ENCODE measurements around the gene MEF2C. TPM values are rescaled to one million over a fixed set of nuclear protein-coding genes. Genes with fewer than 3 reads are reported as not detected.
"Not testable (repeated sequence)": the region's sequence is repeated elsewhere in the genome, so short reads cannot be mapped to it uniquely, and the experiment has no call there.

Gene MEF2C
- total RNA-seq, 1 experiment from 2014 or later: 0.24 TPM

GRCh38 chr5:88875341-88876234, 7.4 kb downstream of the MEF2C start:
- in situ Hi-C loops (cut with HindIII; ENCODE audit: low pct_unique_long_range_greater_than_20kb, low sequenced_read_pairs): no loop called here
- DNase-seq (ENCODE audit: low read depth): no peak

DNA sequence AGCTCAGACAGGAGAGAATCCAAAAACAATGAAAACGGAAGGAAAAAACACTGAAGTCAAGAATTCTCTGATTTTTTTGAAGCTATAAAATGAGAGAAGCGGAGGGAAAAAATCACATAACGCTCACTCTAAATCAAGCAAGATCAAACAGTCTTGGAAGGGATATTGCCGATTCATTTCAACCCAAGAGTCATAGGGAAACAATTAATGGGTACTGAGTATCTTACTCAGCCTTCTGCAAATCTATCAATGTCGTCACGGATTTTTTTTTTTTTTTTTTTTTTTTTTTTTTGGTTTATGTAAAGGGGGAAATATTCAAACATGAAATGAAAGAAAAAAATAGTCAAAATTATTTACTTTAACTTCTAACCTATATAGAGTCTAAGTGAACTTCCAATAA, 9.5 kb downstream of the MEF2C start:
- DNase-seq (ENCODE audit: low read depth): no peak
- in situ Hi-C loops (cut with HindIII; ENCODE audit: low pct_unique_long_range_greater_than_20kb, low sequenced_read_pairs): no loop called here

- in situ Hi-C loops (cut with HindIII; ENCODE audit: low pct_unique_long_range_greater_than_20kb, low sequenced_read_pairs): no loop called here
- no peak for DNase-seq (ENCODE audit: low read depth)
Measured at GRCh38 chr5:88872971-88873370, 10.0 kb downstream of the MEF2C start.

- in situ Hi-C loops (cut with HindIII; ENCODE audit: low pct_unique_long_range_greater_than_20kb, low sequenced_read_pairs): no loop called here
- no peak for DNase-seq (ENCODE audit: low read depth)
Measured at GRCh38 chr5:88870285-88870684, 12.7 kb downstream of the MEF2C start.

GRCh38 chr5:88868468-88869068, 14.4 kb downstream of the MEF2C start:
- in situ Hi-C loops (cut with HindIII; ENCODE audit: low pct_unique_long_range_greater_than_20kb, low sequenced_read_pairs): no loop called here
- no peak for DNase-seq (ENCODE audit: low read depth)

DNA sequence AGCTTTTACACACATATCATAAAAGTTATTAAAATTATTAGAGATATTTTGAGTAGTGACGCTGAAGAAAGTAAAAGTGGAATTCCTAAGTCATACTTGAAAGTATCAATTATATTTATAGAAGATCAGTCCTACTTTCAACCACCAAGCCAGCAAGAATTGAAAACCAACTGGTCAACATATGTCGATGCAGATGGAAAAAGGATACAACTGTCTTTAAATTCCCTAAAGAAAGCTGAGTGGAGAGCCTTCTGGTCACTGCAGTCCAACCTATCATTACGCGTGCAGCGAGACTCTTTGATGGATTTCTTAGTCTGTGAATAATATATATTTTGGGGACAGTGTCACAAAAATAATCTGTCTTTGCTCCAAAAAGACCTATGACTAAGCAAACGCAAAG, 15.3 kb downstream of the MEF2C start:
- DNase-seq (ENCODE audit: low read depth): no peak
- in situ Hi-C loops (cut with HindIII; ENCODE audit: low pct_unique_long_range_greater_than_20kb, low sequenced_read_pairs): no loop called here

- in situ Hi-C loops (cut with HindIII; ENCODE audit: low pct_unique_long_range_greater_than_20kb, low sequenced_read_pairs): no loop called here
- DNase-seq (ENCODE audit: low read depth): no peak
Measured at GRCh38 chr5:88863523-88863922, 19.5 kb downstream of the MEF2C start.

DNA sequence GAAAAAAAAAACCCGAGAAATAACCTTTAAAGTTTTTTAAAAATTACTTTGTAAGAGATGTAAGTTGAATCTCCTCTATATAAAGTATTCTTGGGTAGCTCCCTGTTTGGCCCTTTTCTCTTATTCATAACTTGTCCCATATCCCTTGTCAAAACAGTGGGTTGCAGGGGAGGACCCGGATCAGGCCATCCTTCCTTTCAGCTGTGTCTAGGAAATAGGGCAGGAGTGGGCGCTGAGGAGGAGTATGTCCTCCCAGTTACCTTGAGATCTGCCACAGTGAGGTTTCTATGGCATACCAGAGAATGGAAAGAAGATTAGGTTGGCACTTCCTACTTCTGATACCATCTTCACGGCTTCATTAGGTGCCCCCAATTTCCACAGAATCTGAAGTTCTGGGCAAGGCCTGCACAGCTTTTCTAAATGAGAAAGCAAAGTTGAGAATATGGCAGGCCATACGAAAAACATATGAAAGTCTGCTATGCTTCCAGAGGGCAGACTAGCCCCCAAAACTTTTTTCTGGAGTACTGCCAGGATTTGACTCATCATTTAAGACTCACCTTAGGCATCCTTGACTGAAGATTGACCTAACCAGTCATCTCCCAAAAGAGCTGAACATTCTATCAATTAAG, 20.3 kb downstream of the MEF2C start:
- no peak for DNase-seq (ENCODE audit: low read depth)
- in situ Hi-C loops (cut with HindIII; ENCODE audit: low pct_unique_long_range_greater_than_20kb, low sequenced_read_pairs): no loop called here

DNA sequence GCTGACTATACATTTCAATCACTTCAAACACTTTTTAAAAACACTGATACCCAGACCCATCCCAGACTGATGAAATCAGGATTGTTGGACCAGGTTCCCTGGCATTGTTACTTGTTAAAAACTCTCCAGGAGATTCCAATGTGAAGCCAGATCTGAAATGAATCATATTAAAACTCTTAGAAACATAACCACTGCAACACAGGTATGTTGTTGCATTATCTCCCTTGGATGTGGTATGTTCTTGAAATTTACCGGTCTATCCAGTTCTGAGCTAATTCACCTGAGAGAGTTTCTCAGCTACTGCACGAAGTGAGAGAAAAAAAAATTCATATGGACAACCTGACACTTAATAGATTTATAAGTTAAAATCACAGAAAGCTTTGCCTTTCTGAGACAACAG, 21.8 kb downstream of the MEF2C start:
- in situ Hi-C loops (cut with HindIII; ENCODE audit: low pct_unique_long_range_greater_than_20kb, low sequenced_read_pairs): no loop called here
- DNase-seq (ENCODE audit: low read depth): no peak

DNA sequence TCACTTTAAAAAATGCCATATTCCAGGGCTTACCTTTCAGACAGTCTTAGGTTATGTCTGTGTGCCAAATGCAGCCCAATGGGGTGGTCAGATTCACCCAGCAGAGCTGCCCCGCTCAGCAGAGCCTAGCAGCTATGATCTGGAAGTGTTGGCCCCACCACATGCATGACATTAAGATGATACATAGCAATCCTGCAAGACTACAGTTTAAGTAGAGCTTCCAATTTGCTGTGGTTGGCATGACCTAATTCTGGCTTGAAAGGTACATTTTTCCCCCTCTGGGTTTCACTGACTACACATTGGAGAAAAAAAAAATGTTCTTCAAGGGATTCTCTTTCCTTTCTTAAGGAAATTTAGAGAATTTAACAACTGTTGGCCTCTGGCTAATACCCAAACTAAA, 22.5 kb downstream of the MEF2C start:
- no peak for DNase-seq (ENCODE audit: low read depth)
- in situ Hi-C loops (cut with HindIII; ENCODE audit: low pct_unique_long_range_greater_than_20kb, low sequenced_read_pairs): no loop called here

GRCh38 chr5:88858392-88858791, 24.6 kb downstream of the MEF2C start:
- in situ Hi-C loops (cut with HindIII; ENCODE audit: low pct_unique_long_range_greater_than_20kb, low sequenced_read_pairs): no loop called here
- no peak for DNase-seq (ENCODE audit: low read depth)

GRCh38 chr5:88856381-88856780, 26.6 kb downstream of the MEF2C start:
- in situ Hi-C loops (cut with HindIII; ENCODE audit: low pct_unique_long_range_greater_than_20kb, low sequenced_read_pairs); DNase-seq (ENCODE audit: low read depth): not testable (repeated sequence)

DNA sequence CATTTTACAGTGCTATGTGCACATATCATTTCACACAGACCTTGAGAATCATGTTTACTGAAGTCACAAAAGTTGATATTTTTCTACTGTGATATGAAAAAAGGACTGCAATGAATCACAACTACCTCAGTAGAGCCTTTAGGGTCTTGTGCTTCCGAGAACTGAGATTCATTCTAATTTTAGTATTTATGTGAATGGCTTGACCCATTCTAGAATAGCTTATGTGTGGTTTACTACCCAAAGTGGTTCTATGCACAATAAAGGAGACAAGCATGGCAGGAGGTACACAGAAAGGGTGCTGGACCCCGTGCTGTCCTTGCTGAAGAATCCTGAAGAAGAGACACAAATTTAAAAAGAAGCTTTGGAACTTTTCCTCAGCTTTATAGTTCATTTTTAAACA, 28.2 kb downstream of the MEF2C start:
- no peak for DNase-seq (ENCODE audit: low read depth)
- in situ Hi-C loops (cut with HindIII; ENCODE audit: low pct_unique_long_range_greater_than_20kb, low sequenced_read_pairs): no loop called here

GRCh38 chr5:88847420-88847819, 35.6 kb downstream of the MEF2C start:
- in situ Hi-C loops (cut with HindIII; ENCODE audit: low pct_unique_long_range_greater_than_20kb, low sequenced_read_pairs): no loop called here
- DNase-seq (ENCODE audit: low read depth): no peak

DNA sequence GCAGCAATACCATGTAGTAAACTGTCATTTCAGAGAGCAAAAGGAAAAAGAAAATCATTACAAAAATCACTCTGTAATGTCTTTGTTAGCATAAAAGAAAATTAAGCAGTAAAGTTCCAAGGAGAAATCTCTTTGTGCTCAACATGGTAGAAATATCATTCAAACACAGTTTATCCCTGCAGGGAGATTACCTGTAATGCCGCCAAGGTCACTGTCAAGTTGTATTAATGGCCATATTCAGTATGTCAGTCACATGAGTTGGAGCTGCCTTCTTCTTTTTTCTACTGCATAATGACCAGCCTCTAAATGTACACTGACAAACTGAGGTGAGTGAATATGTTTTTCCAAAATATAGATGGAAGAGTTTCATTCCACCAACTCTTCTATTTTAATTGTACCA, 36.5 kb downstream of the MEF2C start:
- in situ Hi-C loops (cut with HindIII; ENCODE audit: low pct_unique_long_range_greater_than_20kb, low sequenced_read_pairs): no loop called here
- DNase-seq (ENCODE audit: low read depth): no peak

DNA sequence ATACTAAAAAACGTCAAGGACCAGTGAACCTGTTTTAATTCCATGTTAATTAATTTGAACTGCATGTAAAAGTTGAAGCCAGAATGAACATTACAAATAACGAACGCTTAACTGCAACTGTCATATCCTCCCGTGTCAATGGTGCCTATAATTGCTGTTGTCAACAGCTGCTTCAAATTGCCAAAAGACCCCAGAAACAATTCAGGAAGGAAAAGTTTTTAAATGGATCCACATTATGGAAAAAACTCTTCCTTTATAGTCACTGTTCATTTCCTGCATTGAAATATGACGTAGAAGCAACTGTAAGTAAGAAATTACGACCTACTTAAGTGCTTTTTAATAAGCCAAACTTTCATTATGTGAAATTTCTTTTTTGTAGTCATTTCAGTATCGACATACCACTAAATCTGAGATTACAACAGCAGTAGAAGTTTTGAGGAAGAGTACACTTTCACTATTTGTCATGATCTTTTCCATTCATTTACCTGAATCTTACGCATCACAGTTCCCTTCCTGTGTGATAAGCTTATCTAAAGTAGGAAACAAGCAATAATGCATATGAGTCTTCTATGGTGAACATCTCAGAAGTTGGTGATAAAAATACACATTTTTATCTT, 37.8 kb downstream of the MEF2C start:
- no peak for DNase-seq (ENCODE audit: low read depth)
- in situ Hi-C loops (cut with HindIII; ENCODE audit: low pct_unique_long_range_greater_than_20kb, low sequenced_read_pairs): no loop called here

GRCh38 chr5:88842784-88843183, 40.2 kb downstream of the MEF2C start:
- DNase-seq (ENCODE audit: low read depth): no peak
- in situ Hi-C loops (cut with HindIII; ENCODE audit: low pct_unique_long_range_greater_than_20kb, low sequenced_read_pairs): no loop called here

- DNase-seq (ENCODE audit: low read depth): no peak
- in situ Hi-C loops (cut with HindIII; ENCODE audit: low pct_unique_long_range_greater_than_20kb, low sequenced_read_pairs): no loop called here
Measured at GRCh38 chr5:88841212-88841611, 41.8 kb downstream of the MEF2C start.

DNA sequence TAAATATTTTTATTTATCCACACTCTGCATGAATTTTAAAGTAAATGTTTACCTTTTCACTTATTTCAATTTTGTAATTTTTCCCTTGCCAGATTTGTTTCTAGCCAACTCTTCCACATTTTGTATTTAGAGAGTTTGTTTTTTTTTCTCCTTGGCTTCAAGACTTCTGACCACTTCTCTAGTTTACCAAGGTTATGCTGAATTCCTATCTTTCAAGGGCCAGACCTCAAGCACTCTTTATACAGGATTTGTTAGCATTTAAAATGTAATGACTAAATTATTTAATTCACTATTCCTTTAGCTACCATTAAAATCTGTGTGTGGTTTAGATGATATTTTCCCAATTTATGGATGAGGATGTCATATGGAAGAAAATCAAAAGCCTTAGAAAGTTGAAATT, 42.5 kb downstream of the MEF2C start:
- no peak for DNase-seq (ENCODE audit: low read depth)
- in situ Hi-C loops (cut with HindIII; ENCODE audit: low pct_unique_long_range_greater_than_20kb, low sequenced_read_pairs): no loop called here
